ENCODE data around the gene ATXN7L1.

- TF ChIP-seq CTCF (IDR thresholded peaks at IDR 0.05) (no peak), POLR2A (IDR thresholded peaks at IDR 0.05) (no peak)
Measured at GRCh38 chr7:105853931-105854419, 22.4 kb downstream of the ATXN7L1 start.
